T-helper 2 cell treated with Interferon-gamma antibody and Interleukin-4, amounts not matched to agents 5 μg/mL and 100 μg/mL, for 36 hours (primary cell): ENCODE data around the gene MRGPRD.
"Not testable (repeated sequence)": the region's sequence is repeated elsewhere in the genome, so short reads cannot be mapped to it uniquely, and the experiment has no call there.

Experiments
- DNase-seq: peaks from one replicate; pipeline ENCODE4 v3.0.0; 2021; ENCODE audit warnings: low spot score
- H3K27ac Mint-ChIP-seq: one replicate; pipeline ENCODE4 v1.8.0; 2021; ENCODE audit warnings: mild to moderate bottlenecking, mixed read lengths
- H3K27me3 Mint-ChIP-seq: one replicate; pipeline ENCODE4 v1.8.0; 2021; ENCODE audit warnings: low read depth, mixed read lengths
- H3K36me3 Mint-ChIP-seq: one replicate; pipeline ENCODE4 v1.8.0; 2021; ENCODE audit warnings: low read depth, mixed read lengths
- H3K4me1 Mint-ChIP-seq: one replicate; pipeline ENCODE4 v1.8.0; 2021; ENCODE audit warnings: low read depth, mixed read lengths
- H3K4me3 Mint-ChIP-seq: one replicate; pipeline ENCODE4 v1.8.0; 2022; ENCODE audit warnings: mild to moderate bottlenecking, moderate library complexity, mixed read lengths
- H3K9me3 Mint-ChIP-seq: one replicate; pipeline ENCODE4 v1.8.0; 2021; ENCODE audit warnings: mixed read lengths

The MRGPRD gene

GRCh38 chr11:69002110-69002569 is 21.4 kb upstream of the MRGPRD start:
- no peak overlapping the region for H3K27ac Mint-ChIP-seq
- H3K9me3 Mint-ChIP-seq, result no peaks in the 10 kb centered on the region
- peaks cover 3% of the 10 kb centered on the region for H3K27me3 Mint-ChIP-seq
- DNase-seq, result no peak
- no peaks in the 10 kb centered on the region for H3K4me1 Mint-ChIP-seq
- H3K4me3 Mint-ChIP-seq, result no peak overlapping the region
- H3K36me3 Mint-ChIP-seq, result no peaks in the 10 kb centered on the region

- H3K9me3 Mint-ChIP-seq, result no peaks in the 10 kb centered on the region
- H3K4me1 Mint-ChIP-seq, result no peaks in the 10 kb centered on the region
- peaks cover 3% of the 10 kb centered on the region for H3K27me3 Mint-ChIP-seq
- H3K36me3 Mint-ChIP-seq, result no peaks in the 10 kb centered on the region
- H3K4me3 Mint-ChIP-seq, result no peak overlapping the region
- H3K27ac Mint-ChIP-seq, result no peak overlapping the region
- DNase-seq, result no peak
Observed at GRCh38 chr11:69001243-69002081, 20.7 kb upstream of the MRGPRD start.

- H3K27ac Mint-ChIP-seq, result no peak overlapping the region
- no peaks in the 10 kb centered on the region for H3K9me3 Mint-ChIP-seq
- H3K4me1 Mint-ChIP-seq, result no peaks in the 10 kb centered on the region
- DNase-seq, result no peak
- H3K4me3 Mint-ChIP-seq, result no peak overlapping the region
- H3K27me3 Mint-ChIP-seq, result peaks cover 3% of the 10 kb centered on the region
- no peaks in the 10 kb centered on the region for H3K36me3 Mint-ChIP-seq
Observed at GRCh38 chr11:69000831-69001242, 20.1 kb upstream of the MRGPRD start.

- Mint-ChIP-seq H3K4me3 (no peak overlapping the region), H3K27ac (no peak overlapping the region), H3K4me1 (no peaks in the 10 kb centered on the region), H3K27me3 (peaks cover 3% of the 10 kb centered on the region), H3K9me3 (no peaks in the 10 kb centered on the region), H3K36me3 (no peaks in the 10 kb centered on the region)
- DNase-seq, result no peak
Observed at GRCh38 chr11:69000391-69000790, 19.6 kb upstream of the MRGPRD start.

GRCh38 chr11:68999748-69000355 is 19.1 kb upstream of the MRGPRD start:
- not testable (repeated sequence) for H3K27me3 Mint-ChIP-seq, H3K4me3 Mint-ChIP-seq, H3K27ac Mint-ChIP-seq, H3K36me3 Mint-ChIP-seq, DNase-seq, H3K9me3 Mint-ChIP-seq, H3K4me1 Mint-ChIP-seq

GRCh38 chr11:68999093-68999747 is 18.4 kb upstream of the MRGPRD start:
- no peaks in the 10 kb centered on the region for H3K4me1 Mint-ChIP-seq
- no peaks in the 10 kb centered on the region for H3K9me3 Mint-ChIP-seq
- peaks cover 3% of the 10 kb centered on the region for H3K27me3 Mint-ChIP-seq
- DNase-seq, result no peak
- H3K27ac Mint-ChIP-seq, result no peak overlapping the region
- no peak overlapping the region for H3K4me3 Mint-ChIP-seq
- no peaks in the 10 kb centered on the region for H3K36me3 Mint-ChIP-seq

GRCh38 chr11:68998390-68998911 is 17.7 kb upstream of the MRGPRD start:
- peaks cover 3% of the 10 kb centered on the region for H3K27me3 Mint-ChIP-seq
- DNase-seq, result no peak
- H3K4me1 Mint-ChIP-seq, result no peaks in the 10 kb centered on the region
- no peaks in the 10 kb centered on the region for H3K36me3 Mint-ChIP-seq
- no peaks in the 10 kb centered on the region for H3K9me3 Mint-ChIP-seq
- no peak overlapping the region for H3K4me3 Mint-ChIP-seq
- no peak overlapping the region for H3K27ac Mint-ChIP-seq

GRCh38 chr11:68997995-68998348 is 17.2 kb upstream of the MRGPRD start:
- H3K4me1 Mint-ChIP-seq, result no peaks in the 10 kb centered on the region
- H3K36me3 Mint-ChIP-seq, result no peaks in the 10 kb centered on the region
- no peaks in the 10 kb centered on the region for H3K9me3 Mint-ChIP-seq
- H3K4me3 Mint-ChIP-seq, result no peak overlapping the region
- H3K27me3 Mint-ChIP-seq, result peaks cover 3% of the 10 kb centered on the region
- no peak for DNase-seq
- no peak overlapping the region for H3K27ac Mint-ChIP-seq

- no peak overlapping the region for H3K27ac Mint-ChIP-seq
- DNase-seq, result no peak
- H3K9me3 Mint-ChIP-seq, result no peaks in the 10 kb centered on the region
- H3K36me3 Mint-ChIP-seq, result no peaks in the 10 kb centered on the region
- H3K4me3 Mint-ChIP-seq, result no peak overlapping the region
- H3K4me1 Mint-ChIP-seq, result no peaks in the 10 kb centered on the region
- H3K27me3 Mint-ChIP-seq, result peaks cover 3% of the 10 kb centered on the region
Observed at GRCh38 chr11:68997124-68997994, 16.6 kb upstream of the MRGPRD start.

GRCh38 chr11:68996376-68997123 is 15.8 kb upstream of the MRGPRD start:
- Mint-ChIP-seq H3K36me3 (no peaks in the 10 kb centered on the region), H3K27me3 (peaks cover 4% of the 10 kb centered on the region), H3K9me3 (no peaks in the 10 kb centered on the region), H3K4me1 (no peaks in the 10 kb centered on the region), H3K4me3 (no peak overlapping the region), H3K27ac (no peak overlapping the region)
- DNase-seq, result no peak

- Mint-ChIP-seq H3K27ac (no peak overlapping the region), H3K9me3 (no peaks in the 10 kb centered on the region), H3K27me3 (peaks cover 4% of the 10 kb centered on the region), H3K4me3 (no peak overlapping the region), H3K36me3 (no peaks in the 10 kb centered on the region), H3K4me1 (no peaks in the 10 kb centered on the region)
- no peak for DNase-seq
Observed at GRCh38 chr11:68994894-68995285, 14.1 kb upstream of the MRGPRD start.

- H3K4me3 Mint-ChIP-seq, result no peak overlapping the region
- H3K36me3 Mint-ChIP-seq, result no peaks in the 10 kb centered on the region
- H3K27ac Mint-ChIP-seq, result no peak overlapping the region
- peaks cover 6% of the 10 kb centered on the region for H3K27me3 Mint-ChIP-seq
- H3K9me3 Mint-ChIP-seq, result no peaks in the 10 kb centered on the region
- DNase-seq, result no peak
- H3K4me1 Mint-ChIP-seq, result no peaks in the 10 kb centered on the region
Observed at GRCh38 chr11:68994161-68994893, 13.5 kb upstream of the MRGPRD start.
